ENCODE data around the gene ACSS3.

Gene ACSS3

GRCh38 chr12:81128930-81129554 is 51.2 kb downstream of the ACSS3 start:
- no peaks in the 10 kb centered on the region for H3K79me1 ChIP-seq (ENCODE audit: low read length)
- H3K4me1 ChIP-seq (ENCODE audit: control insufficient read depth in 1 of 2, insufficient read depth in 2 of 2, low read length in 2 of 2) = no peaks in the 10 kb centered on the region
- H3K4me2 ChIP-seq (ENCODE audit: low read length) = no peak overlapping the region
- no peak overlapping the region for H3K23ac ChIP-seq (ENCODE audit: low read length)
- no peak overlapping the region for H4K12ac ChIP-seq (ENCODE audit: low read depth, low read length)
- no peaks in the 10 kb centered on the region for H3K79me2 ChIP-seq (ENCODE audit: control insufficient read depth, insufficient read depth, low read length, poor library complexity)
- H2BK12ac ChIP-seq (ENCODE audit: low read length) = no peak overlapping the region
- no peak overlapping the region for H3K4me3 ChIP-seq (ENCODE audit: low read depth, low read length)
- no peak overlapping the region for H2BK5ac ChIP-seq (ENCODE audit: low read depth, low read length, poor library complexity)
- no CpG with 5 or more reads among the region's 2 CpGs for WGBS (ENCODE audit: extremely low coverage, insufficient coverage, insufficient read length)
- no peak overlapping the region for H2AK5ac ChIP-seq (ENCODE audit: low read length)
- no peaks in the 10 kb centered on the region for H3K9me3 ChIP-seq (ENCODE audit: insufficient read depth, low read depth, low read length)
- no peak overlapping the region for H3K27ac ChIP-seq (ENCODE audit: low read depth, low read length)
- no peak overlapping the region for H2AFZ ChIP-seq (ENCODE audit: insufficient read depth, low read length, poor library complexity)
- no peaks in the 10 kb centered on the region for H3K36me3 ChIP-seq (ENCODE audit: control insufficient read depth in 1 of 2, insufficient read depth in 2 of 2, low read length in 2 of 2)
- no peak overlapping the region for H4K91ac ChIP-seq (ENCODE audit: low read depth, low read length)
- H2BK120ac ChIP-seq (ENCODE audit: insufficient read depth, low read length, poor library complexity) = no peak overlapping the region
- no peak overlapping the region for H3K4ac ChIP-seq (ENCODE audit: low read depth, low read length)
- H3K18ac ChIP-seq (ENCODE audit: low read length) = no peak overlapping the region
- no peak overlapping the region for H4K8ac ChIP-seq (ENCODE audit: low read depth, low read length)
- no peak overlapping the region for H3K9ac ChIP-seq (ENCODE audit: low read length)
- no peak overlapping the region for H3K14ac ChIP-seq (ENCODE audit: low read length)
- no peaks in the 10 kb centered on the region for H3K27me3 ChIP-seq (ENCODE audit: insufficient read depth, low read length)
- peak; percentile 7 to 69 for DNase-seq

GRCh38 chr12:81136519-81136918 is 58.6 kb downstream of the ACSS3 start:
- no peaks in the 10 kb centered on the region for H3K4me1 ChIP-seq (ENCODE audit: control insufficient read depth in 1 of 2, insufficient read depth in 2 of 2, low read length in 2 of 2)
- no peak overlapping the region for H3K18ac ChIP-seq (ENCODE audit: low read length)
- H2BK5ac ChIP-seq (ENCODE audit: low read depth, low read length, poor library complexity) = no peak overlapping the region
- H3K27me3 ChIP-seq (ENCODE audit: insufficient read depth, low read length) = no peaks in the 10 kb centered on the region
- H2AFZ ChIP-seq (ENCODE audit: insufficient read depth, low read length, poor library complexity) = no peak overlapping the region
- no peak overlapping the region for H2AK5ac ChIP-seq (ENCODE audit: low read length)
- no peak overlapping the region for H3K9ac ChIP-seq (ENCODE audit: low read length)
- no peak for DNase-seq
- no peak overlapping the region for H2BK120ac ChIP-seq (ENCODE audit: insufficient read depth, low read length, poor library complexity)
- no peaks in the 10 kb centered on the region for H3K79me1 ChIP-seq (ENCODE audit: low read length)
- H3K4me2 ChIP-seq (ENCODE audit: low read length) = no peak overlapping the region
- H3K14ac ChIP-seq (ENCODE audit: low read length) = no peak overlapping the region
- H3K27ac ChIP-seq (ENCODE audit: low read depth, low read length) = no peak overlapping the region
- no peaks in the 10 kb centered on the region for H3K36me3 ChIP-seq (ENCODE audit: control insufficient read depth in 1 of 2, insufficient read depth in 2 of 2, low read length in 2 of 2)
- H3K4me3 ChIP-seq (ENCODE audit: low read depth, low read length) = no peak overlapping the region
- no peaks in the 10 kb centered on the region for H3K79me2 ChIP-seq (ENCODE audit: control insufficient read depth, insufficient read depth, low read length, poor library complexity)
- H2BK12ac ChIP-seq (ENCODE audit: low read length) = no peak overlapping the region
- H4K12ac ChIP-seq (ENCODE audit: low read depth, low read length) = no peak overlapping the region
- H3K4ac ChIP-seq (ENCODE audit: low read depth, low read length) = no peak overlapping the region
- no peak overlapping the region for H3K23ac ChIP-seq (ENCODE audit: low read length)
- H4K8ac ChIP-seq (ENCODE audit: low read depth, low read length) = no peak overlapping the region
- no peaks in the 10 kb centered on the region for H3K9me3 ChIP-seq (ENCODE audit: insufficient read depth, low read depth, low read length)
- H4K91ac ChIP-seq (ENCODE audit: low read depth, low read length) = no peak overlapping the region

- WGBS (ENCODE audit: extremely low coverage, insufficient coverage, insufficient read length) = no CpG with 5 or more reads among the region's 2 CpGs
Observed at GRCh38 chr12:81137801-81138200, 59.9 kb downstream of the ACSS3 start.

GRCh38 chr12:81141217-81141616 is 63.3 kb downstream of the ACSS3 start:
- H3K4ac ChIP-seq (ENCODE audit: low read depth, low read length) = no peak overlapping the region
- no peaks in the 10 kb centered on the region for H3K9me3 ChIP-seq (ENCODE audit: insufficient read depth, low read depth, low read length)
- no peak overlapping the region for H2AFZ ChIP-seq (ENCODE audit: insufficient read depth, low read length, poor library complexity)
- no peak overlapping the region for H2BK12ac ChIP-seq (ENCODE audit: low read length)
- no peak overlapping the region for H2BK120ac ChIP-seq (ENCODE audit: insufficient read depth, low read length, poor library complexity)
- H4K91ac ChIP-seq (ENCODE audit: low read depth, low read length) = no peak overlapping the region
- no peak overlapping the region for H3K23ac ChIP-seq (ENCODE audit: low read length)
- no peak overlapping the region for H4K12ac ChIP-seq (ENCODE audit: low read depth, low read length)
- no peak overlapping the region for H3K4me3 ChIP-seq (ENCODE audit: low read depth, low read length)
- H3K27me3 ChIP-seq (ENCODE audit: insufficient read depth, low read length) = no peaks in the 10 kb centered on the region
- no peaks in the 10 kb centered on the region for H3K79me1 ChIP-seq (ENCODE audit: low read length)
- peak; percentile 31 to 66 for DNase-seq
- H4K8ac ChIP-seq (ENCODE audit: low read depth, low read length) = no peak overlapping the region
- no peak overlapping the region for H3K18ac ChIP-seq (ENCODE audit: low read length)
- H3K27ac ChIP-seq (ENCODE audit: low read depth, low read length) = no peak overlapping the region
- H3K79me2 ChIP-seq (ENCODE audit: control insufficient read depth, insufficient read depth, low read length, poor library complexity) = no peaks in the 10 kb centered on the region
- H3K14ac ChIP-seq (ENCODE audit: low read length) = no peak overlapping the region
- no CpG with 5 or more reads among the region's 1 CpG for WGBS (ENCODE audit: extremely low coverage, insufficient coverage, insufficient read length)
- H3K4me2 ChIP-seq (ENCODE audit: low read length) = no peak overlapping the region
- H2BK5ac ChIP-seq (ENCODE audit: low read depth, low read length, poor library complexity) = no peak overlapping the region
- peaks cover 0 to 2% of the 10 kb centered on the region in 2 experiments for H3K36me3 ChIP-seq (ENCODE audit: control insufficient read depth in 1 of 2, insufficient read depth in 2 of 2, low read length in 2 of 2)
- no peak overlapping the region for H3K9ac ChIP-seq (ENCODE audit: low read length)
- no peak overlapping the region for H2AK5ac ChIP-seq (ENCODE audit: low read length)
- no peaks in the 10 kb centered on the region for H3K4me1 ChIP-seq (ENCODE audit: control insufficient read depth in 1 of 2, insufficient read depth in 2 of 2, low read length in 2 of 2)

More at GRCh38 chr12:81137801-81138200, 59.9 kb downstream of the ACSS3 start:
- no peak overlapping the region for H4K8ac ChIP-seq (ENCODE audit: low read depth, low read length)
- no peak for DNase-seq
- no peak overlapping the region for H4K12ac ChIP-seq (ENCODE audit: low read depth, low read length)
- H3K4me1 ChIP-seq (ENCODE audit: control insufficient read depth in 1 of 2, insufficient read depth in 2 of 2, low read length in 2 of 2) = no peaks in the 10 kb centered on the region
- H3K79me1 ChIP-seq (ENCODE audit: low read length) = no peaks in the 10 kb centered on the region
- no peak overlapping the region for H2BK12ac ChIP-seq (ENCODE audit: low read length)
- H2BK5ac ChIP-seq (ENCODE audit: low read depth, low read length, poor library complexity) = no peak overlapping the region
- no peak overlapping the region for H3K9ac ChIP-seq (ENCODE audit: low read length)
- no peak overlapping the region for H3K4me2 ChIP-seq (ENCODE audit: low read length)
- H2BK120ac ChIP-seq (ENCODE audit: insufficient read depth, low read length, poor library complexity) = no peak overlapping the region
- no peaks in the 10 kb centered on the region for H3K9me3 ChIP-seq (ENCODE audit: insufficient read depth, low read depth, low read length)
- no peak overlapping the region for H3K27ac ChIP-seq (ENCODE audit: low read depth, low read length)
- no peak overlapping the region for H3K18ac ChIP-seq (ENCODE audit: low read length)
- no peak overlapping the region for H3K4ac ChIP-seq (ENCODE audit: low read depth, low read length)
- no peaks in the 10 kb centered on the region for H3K36me3 ChIP-seq (ENCODE audit: control insufficient read depth in 1 of 2, insufficient read depth in 2 of 2, low read length in 2 of 2)
- H3K79me2 ChIP-seq (ENCODE audit: control insufficient read depth, insufficient read depth, low read length, poor library complexity) = no peaks in the 10 kb centered on the region
- H4K91ac ChIP-seq (ENCODE audit: low read depth, low read length) = no peak overlapping the region
- no peak overlapping the region for H3K23ac ChIP-seq (ENCODE audit: low read length)
- no peak overlapping the region for H3K14ac ChIP-seq (ENCODE audit: low read length)
- no peak overlapping the region for H3K4me3 ChIP-seq (ENCODE audit: low read depth, low read length)
- no peaks in the 10 kb centered on the region for H3K27me3 ChIP-seq (ENCODE audit: insufficient read depth, low read length)
- H2AK5ac ChIP-seq (ENCODE audit: low read length) = no peak overlapping the region
- no peak overlapping the region for H2AFZ ChIP-seq (ENCODE audit: insufficient read depth, low read length, poor library complexity)
